HUDEP-2 (cell line): ENCODE measurements around the gene CACNA2D1.

Experiments used
- DNase-seq, 76 experiments: peaks; one replicate each; lab custom pipeline; 2025; ENCODE audit not compliant: unreplicated experiment in 76 of 76; lab: John Stamatoyannopoulos, UW

Gene CACNA2D1

DNA sequence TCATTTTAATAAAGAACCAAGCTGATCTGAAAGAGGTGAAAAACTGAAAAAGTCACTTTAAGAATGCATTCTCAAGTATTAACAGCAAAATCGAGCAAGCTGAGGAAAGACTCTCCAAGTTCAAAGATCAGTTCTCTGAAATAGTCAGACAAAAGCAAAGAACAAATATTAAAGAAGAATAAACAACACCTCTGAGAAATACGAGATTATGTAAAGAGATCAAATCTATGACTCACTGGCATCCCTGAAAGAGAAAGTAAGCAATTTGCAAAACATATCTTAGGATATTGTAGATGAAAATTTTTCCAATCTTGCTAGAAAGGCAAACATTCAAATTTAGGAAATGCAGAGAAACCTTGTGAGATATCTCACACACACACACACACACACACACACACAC, 535.4 kb downstream of the CACNA2D1 start:
- DNase-seq = no peak

DNA sequence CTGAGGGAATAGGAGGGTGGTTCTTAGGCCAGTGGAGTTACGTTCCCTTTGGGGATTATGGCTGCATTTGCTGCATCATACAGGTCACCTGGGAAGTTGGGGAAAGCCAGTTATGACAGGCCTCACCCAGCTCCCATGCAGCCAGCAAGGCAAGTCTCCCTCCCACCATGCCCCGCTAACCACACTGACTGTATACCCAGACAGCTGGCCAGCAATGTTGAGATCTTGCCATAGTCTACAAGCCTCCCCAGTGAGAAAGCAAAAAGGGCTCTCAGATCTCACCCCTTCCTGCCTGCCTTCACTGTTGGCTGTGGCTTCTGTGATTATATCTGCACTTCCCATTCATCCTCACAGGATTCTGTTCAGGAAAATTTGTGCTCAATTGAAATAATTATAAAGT, 540.5 kb downstream of the CACNA2D1 start:
- DNase-seq = peak in 44 of 76 experiments; percentile 1 to 64 (median 18)

DNA sequence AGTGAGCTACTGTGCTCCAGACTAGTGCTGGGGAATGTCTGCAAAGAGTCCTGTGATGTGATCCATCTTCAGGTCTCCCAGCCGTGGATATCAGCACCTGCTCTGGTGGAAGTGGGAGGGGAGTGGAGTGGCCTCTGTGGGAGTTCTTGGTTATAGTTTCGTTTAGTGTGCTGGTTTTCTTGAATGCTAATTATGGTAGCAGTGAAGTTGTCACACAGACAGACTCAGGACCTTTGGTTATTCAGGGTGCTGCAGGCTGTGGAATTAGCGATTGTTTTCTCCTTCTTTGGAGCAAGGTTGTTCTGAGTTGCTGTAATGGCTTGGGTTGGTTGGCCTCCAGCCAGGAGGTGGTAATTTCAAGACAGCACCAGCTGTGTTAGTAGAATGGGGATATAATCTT, 541.0 kb downstream of the CACNA2D1 start:
- DNase-seq = no peak
